ENCODE results near the gene HID1.

- TF ChIP-seq CTCF (conservative IDR thresholded peaks at IDR 0.05; ENCODE audit: low read depth, low read length): no peak
- TF ChIP-seq RFX5 (IDR thresholded peaks at IDR 0.05; ENCODE audit: low read depth, low read length): no peak
- TF ChIP-seq CEBPB (IDR thresholded peaks at IDR 0.05; ENCODE audit: low read depth, low read length): no peak
- no peak for TF ChIP-seq SMC3 (IDR thresholded peaks at IDR 0.05; ENCODE audit: low read depth, low read length)
- TF ChIP-seq BHLHE40 (IDR thresholded peaks at IDR 0.05; ENCODE audit: low read depth, low read length): no peak
- TF ChIP-seq MAZ (IDR thresholded peaks at IDR 0.05; ENCODE audit: borderline replicate concordance, low read depth, low read length): no peak
Measured at GRCh38 chr17:74992223-74992622, 19.7 kb upstream of the HID1 start.
